ENCODE measurements around the gene TPST1.

DNA sequence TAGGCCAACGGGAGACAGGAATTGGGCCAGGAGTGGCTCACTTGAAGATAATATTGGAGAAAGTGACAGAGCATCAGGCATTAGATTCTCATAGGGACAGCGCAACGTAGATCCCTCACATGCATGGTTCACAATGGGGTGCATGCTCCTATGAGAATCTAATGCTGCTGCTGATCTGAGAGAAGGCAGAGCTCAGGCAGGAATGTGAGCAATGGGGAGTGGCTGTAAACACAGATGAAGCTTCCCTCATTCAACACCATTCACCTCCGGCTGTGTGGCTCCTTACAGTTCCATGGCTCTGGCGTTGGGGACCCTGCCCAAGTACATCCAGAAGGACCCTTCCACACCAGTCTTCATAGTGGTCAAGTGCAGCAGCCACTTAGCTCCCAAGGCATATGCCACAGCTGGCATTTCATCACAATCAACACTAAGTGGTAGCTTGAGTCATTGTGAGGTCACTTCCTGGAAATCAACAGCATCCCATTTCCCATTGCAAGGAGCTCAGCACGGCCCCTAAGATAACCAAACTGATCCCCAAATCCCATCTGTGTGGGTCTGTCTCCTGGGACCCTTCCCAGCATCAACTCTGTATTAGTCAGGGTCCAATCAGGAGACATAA lies 174.5 kb downstream of the TPST1 start:
- no peak for TF ChIP-seq SP1 (IDR thresholded peaks at IDR 0.05)
- no peak for TF ChIP-seq TARDBP (IDR thresholded peaks at IDR 0.05)
- TF ChIP-seq FOXA1 (IDR thresholded peaks at IDR 0.05): no peak
- TF ChIP-seq ZNF384 (IDR thresholded peaks at IDR 0.05): no peak
- no peak for TF ChIP-seq LEF1 (IDR thresholded peaks at IDR 0.05; ENCODE audit: borderline replicate concordance)
- no peak for TF ChIP-seq NFRKB (IDR thresholded peaks at IDR 0.05)
